Measurements from ENCODE around the gene NR1D1.

The NR1D1 gene

GRCh38 chr17:40061609-40062038 is 38.8 kb downstream of the NR1D1 start:
- DNase-seq: no peak

GRCh38 chr17:40060887-40061608 is 39.3 kb downstream of the NR1D1 start:
- DNase-seq: no peak

- no peak for DNase-seq
Observed at GRCh38 chr17:40059729-40060475, 40.5 kb downstream of the NR1D1 start.

- no peak for DNase-seq
Observed at GRCh38 chr17:40058865-40059264, 41.5 kb downstream of the NR1D1 start.

- no peak for DNase-seq
Observed at GRCh38 chr17:40058186-40058784, 42.1 kb downstream of the NR1D1 start.

GRCh38 chr17:40056379-40057015 is 43.9 kb downstream of the NR1D1 start:
- DNase-seq: no peak

Measured in DMS79 (cell line).